ENCODE data around the gene TSC1. TPM values are rescaled to one million over a fixed set of nuclear protein-coding genes. Genes with fewer than 3 reads are reported as not detected.

Gene TSC1
- total and polyA plus RNA-seq, 2 experiments from 2014 or later = 23.7 to 48.0 TPM

DNA sequence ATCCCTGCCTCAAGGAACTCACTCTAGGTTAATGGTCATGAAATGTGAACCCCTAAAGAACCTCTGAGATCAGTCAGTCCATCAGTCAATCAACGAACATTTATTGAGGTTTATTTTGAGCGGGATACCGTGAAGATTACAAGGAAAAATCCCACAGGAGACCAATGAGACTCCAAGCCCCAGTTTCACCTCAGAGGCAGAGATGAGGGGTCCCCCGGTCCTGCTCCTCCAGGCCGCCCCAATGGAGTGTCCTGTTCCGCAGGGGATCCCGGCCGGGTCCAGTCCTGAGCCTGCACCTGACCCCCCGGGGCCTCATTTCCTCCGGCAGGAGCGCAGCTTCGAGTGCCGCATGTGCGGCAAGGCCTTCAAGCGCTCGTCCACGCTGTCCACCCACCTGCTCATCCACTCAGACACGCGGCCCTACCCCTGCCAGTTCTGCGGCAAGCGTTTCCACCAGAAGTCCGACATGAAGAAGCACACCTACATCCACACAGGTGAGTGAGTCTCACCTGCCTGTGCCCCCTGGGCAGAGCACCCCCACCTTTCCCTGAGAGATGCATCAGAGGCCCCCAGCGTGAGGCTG is 45.1 kb upstream of the TSC1 start:
- ATAC-seq = no peak
- no peaks in the 10 kb centered on the region for H3K27me3 ChIP-seq (ENCODE audit: insufficient read depth)
- TF ChIP-seq ZNF114 (CRISPR knock-in tag; IDR thresholded peaks at IDR 0.05) (no peak), POLR2AphosphoS5 (IDR thresholded peaks at IDR 0.05; ENCODE audit: low read depth) (no peak), ZNF331 (CRISPR knock-in tag; IDR thresholded peaks at IDR 0.05; ENCODE audit: low read depth) (no peak), EZH2phosphoT487 (IDR thresholded peaks at IDR 0.05; ENCODE audit: unreplicated experiment) (no peak), JUNB (IDR thresholded peaks at IDR 0.05; ENCODE audit: unreplicated experiment) (no peak)
- TF ChIP-seq, protein P1, sequence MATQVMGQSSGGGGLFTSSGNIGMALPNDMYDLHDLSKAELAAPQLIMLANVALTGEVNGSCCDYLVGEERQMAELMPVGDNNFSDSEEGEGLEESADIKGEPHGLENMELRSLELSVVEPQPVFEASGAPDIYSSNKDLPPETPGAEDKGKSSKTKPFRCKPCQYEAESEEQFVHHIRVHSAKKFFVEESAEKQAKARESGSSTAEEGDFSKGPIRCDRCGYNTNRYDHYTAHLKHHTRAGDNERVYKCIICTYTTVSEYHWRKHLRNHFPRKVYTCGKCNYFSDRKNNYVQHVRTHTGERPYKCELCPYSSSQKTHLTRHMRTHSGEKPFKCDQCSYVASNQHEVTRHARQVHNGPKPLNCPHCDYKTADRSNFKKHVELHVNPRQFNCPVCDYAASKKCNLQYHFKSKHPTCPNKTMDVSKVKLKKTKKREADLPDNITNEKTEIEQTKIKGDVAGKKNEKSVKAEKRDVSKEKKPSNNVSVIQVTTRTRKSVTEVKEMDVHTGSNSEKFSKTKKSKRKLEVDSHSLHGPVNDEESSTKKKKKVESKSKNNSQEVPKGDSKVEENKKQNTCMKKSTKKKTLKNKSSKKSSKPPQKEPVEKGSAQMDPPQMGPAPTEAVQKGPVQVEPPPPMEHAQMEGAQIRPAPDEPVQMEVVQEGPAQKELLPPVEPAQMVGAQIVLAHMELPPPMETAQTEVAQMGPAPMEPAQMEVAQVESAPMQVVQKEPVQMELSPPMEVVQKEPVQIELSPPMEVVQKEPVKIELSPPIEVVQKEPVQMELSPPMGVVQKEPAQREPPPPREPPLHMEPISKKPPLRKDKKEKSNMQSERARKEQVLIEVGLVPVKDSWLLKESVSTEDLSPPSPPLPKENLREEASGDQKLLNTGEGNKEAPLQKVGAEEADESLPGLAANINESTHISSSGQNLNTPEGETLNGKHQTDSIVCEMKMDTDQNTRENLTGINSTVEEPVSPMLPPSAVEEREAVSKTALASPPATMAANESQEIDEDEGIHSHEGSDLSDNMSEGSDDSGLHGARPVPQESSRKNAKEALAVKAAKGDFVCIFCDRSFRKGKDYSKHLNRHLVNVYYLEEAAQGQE (IDR thresholded peaks at IDR 0.05; ENCODE audit: unreplicated experiment) = no peak
- TF ChIP-seq, protein P2, sequence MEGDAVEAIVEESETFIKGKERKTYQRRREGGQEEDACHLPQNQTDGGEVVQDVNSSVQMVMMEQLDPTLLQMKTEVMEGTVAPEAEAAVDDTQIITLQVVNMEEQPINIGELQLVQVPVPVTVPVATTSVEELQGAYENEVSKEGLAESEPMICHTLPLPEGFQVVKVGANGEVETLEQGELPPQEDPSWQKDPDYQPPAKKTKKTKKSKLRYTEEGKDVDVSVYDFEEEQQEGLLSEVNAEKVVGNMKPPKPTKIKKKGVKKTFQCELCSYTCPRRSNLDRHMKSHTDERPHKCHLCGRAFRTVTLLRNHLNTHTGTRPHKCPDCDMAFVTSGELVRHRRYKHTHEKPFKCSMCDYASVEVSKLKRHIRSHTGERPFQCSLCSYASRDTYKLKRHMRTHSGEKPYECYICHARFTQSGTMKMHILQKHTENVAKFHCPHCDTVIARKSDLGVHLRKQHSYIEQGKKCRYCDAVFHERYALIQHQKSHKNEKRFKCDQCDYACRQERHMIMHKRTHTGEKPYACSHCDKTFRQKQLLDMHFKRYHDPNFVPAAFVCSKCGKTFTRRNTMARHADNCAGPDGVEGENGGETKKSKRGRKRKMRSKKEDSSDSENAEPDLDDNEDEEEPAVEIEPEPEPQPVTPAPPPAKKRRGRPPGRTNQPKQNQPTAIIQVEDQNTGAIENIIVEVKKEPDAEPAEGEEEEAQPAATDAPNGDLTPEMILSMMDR (conservative IDR thresholded peaks at IDR 0.05; ENCODE audit: low read depth in 2 of 2) = no peak
- TF ChIP-seq, protein P3, sequence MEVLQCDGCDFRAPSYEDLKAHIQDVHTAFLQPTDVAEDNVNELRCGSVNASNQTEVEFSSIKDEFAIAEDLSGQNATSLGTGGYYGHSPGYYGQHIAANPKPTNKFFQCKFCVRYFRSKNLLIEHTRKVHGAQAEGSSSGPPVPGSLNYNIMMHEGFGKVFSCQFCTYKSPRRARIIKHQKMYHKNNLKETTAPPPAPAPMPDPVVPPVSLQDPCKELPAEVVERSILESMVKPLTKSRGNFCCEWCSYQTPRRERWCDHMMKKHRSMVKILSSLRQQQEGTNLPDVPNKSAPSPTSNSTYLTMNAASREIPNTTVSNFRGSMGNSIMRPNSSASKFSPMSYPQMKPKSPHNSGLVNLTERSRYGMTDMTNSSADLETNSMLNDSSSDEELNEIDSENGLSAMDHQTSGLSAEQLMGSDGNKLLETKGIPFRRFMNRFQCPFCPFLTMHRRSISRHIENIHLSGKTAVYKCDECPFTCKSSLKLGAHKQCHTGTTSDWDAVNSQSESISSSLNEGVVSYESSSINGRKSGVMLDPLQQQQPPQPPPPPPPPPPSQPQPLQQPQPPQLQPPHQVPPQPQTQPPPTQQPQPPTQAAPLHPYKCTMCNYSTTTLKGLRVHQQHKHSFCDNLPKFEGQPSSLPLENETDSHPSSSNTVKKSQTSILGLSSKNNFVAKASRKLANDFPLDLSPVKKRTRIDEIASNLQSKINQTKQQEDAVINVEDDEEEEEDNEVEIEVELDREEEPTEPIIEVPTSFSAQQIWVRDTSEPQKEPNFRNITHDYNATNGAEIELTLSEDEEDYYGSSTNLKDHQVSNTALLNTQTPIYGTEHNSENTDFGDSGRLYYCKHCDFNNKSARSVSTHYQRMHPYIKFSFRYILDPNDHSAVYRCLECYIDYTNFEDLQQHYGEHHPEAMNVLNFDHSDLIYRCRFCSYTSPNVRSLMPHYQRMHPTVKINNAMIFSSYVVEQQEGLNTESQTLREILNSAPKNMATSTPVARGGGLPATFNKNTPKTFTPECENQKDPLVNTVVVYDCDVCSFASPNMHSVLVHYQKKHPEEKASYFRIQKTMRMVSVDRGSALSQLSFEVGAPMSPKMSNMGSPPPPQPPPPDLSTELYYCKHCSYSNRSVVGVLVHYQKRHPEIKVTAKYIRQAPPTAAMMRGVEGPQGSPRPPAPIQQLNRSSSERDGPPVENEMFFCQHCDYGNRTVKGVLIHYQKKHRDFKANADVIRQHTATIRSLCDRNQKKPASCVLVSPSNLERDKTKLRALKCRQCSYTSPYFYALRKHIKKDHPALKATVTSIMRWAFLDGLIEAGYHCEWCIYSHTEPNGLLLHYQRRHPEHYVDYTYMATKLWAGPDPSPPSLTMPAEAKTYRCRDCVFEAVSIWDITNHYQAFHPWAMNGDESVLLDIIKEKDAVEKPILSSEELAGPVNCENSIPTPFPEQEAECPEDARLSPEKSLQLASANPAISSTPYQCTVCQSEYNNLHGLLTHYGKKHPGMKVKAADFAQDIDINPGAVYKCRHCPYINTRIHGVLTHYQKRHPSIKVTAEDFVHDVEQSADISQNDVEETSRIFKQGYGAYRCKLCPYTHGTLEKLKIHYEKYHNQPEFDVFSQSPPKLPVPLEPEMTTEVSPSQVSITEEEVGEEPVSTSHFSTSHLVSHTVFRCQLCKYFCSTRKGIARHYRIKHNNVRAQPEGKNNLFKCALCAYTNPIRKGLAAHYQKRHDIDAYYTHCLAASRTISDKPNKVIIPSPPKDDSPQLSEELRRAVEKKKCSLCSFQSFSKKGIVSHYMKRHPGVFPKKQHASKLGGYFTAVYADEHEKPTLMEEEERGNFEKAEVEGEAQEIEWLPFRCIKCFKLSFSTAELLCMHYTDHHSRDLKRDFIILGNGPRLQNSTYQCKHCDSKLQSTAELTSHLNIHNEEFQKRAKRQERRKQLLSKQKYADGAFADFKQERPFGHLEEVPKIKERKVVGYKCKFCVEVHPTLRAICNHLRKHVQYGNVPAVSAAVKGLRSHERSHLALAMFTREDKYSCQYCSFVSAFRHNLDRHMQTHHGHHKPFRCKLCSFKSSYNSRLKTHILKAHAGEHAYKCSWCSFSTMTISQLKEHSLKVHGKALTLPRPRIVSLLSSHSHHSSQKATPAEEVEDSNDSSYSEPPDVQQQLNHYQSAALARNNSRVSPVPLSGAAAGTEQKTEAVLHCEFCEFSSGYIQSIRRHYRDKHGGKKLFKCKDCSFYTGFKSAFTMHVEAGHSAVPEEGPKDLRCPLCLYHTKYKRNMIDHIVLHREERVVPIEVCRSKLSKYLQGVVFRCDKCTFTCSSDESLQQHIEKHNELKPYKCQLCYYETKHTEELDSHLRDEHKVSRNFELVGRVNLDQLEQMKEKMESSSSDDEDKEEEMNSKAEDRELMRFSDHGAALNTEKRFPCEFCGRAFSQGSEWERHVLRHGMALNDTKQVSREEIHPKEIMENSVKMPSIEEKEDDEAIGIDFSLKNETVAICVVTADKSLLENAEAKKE (CRISPR knock-in tag; IDR thresholded peaks at IDR 0.05) = no peak

More for the DNA sequence above, 45.1 kb upstream of the TSC1 start:
- Histone ChIP-seq H3K9me2 (ENCODE audit: insufficient read depth) (no peaks in the 10 kb centered on the region), H2AFZ (no peak overlapping the region), H3K4me2 (no peak overlapping the region), H3K79me2 (replicated peaks; ENCODE audit: insufficient read depth) (no peaks in the 10 kb centered on the region), H4K20me1 (replicated peaks; ENCODE audit: insufficient read depth) (no peaks in the 10 kb centered on the region), H3K36me3 (ENCODE audit: insufficient read depth) (no peaks in the 10 kb centered on the region), H3K27ac (ENCODE audit: low read depth) (no peak overlapping the region), H3K4me3 (no peak overlapping the region), H3F3A (replicated peaks; ENCODE audit: low read depth) (no peaks in the 10 kb centered on the region), H3K4me1 (ENCODE audit: insufficient read depth) (peaks cover 12% of the 10 kb centered on the region; the same call in 1 of the 2 replicates)
- no peak overlapping the region for H3K27ac Mint-ChIP-seq
- H3K4me3 Mint-ChIP-seq = no peak overlapping the region
- no peak for DNase-seq (ENCODE audit: low spot score)
- H3K27me3 Mint-ChIP-seq (ENCODE audit: insufficient read depth, low read depth, poor library complexity) = peaks cover 23% of the 10 kb centered on the region
- no peaks in the 10 kb centered on the region for H3K9me3 Mint-ChIP-seq
- peaks cover 22% of the 10 kb centered on the region for H3K4me1 Mint-ChIP-seq
- H3K36me3 Mint-ChIP-seq (ENCODE audit: low read depth) = no peaks in the 10 kb centered on the region; the same call in 2 of the 3 replicates

Measured in GM23338 (cell line).